A549 (cell line): Measurements from ENCODE around the gene PPP1R7. TPM values are rescaled to one million over a fixed set of nuclear protein-coding genes. Genes with fewer than 3 reads are reported as not detected.

ENCODE experiments used
- ATAC-seq, 2 experiments: fragments of 200-7000 bp in 1 of 2; fragments of >200 bp in 1 of 2; cut with Nextera tagmentation in 1 of 2; cut with Tn5 transposase in 1 of 2; 3 replicates each; pipeline versions ENCODE4 v1.8.0 to v1.9.1; 2018 to 2020; ENCODE audit warnings: mild to moderate bottlenecking in 1 of 2, moderate library complexity in 1 of 2
- CTCF ChIA-PET: fragments of 300-600 bp; sonication (Branson Sonifier 250); formaldehyde crosslinking; extraction: SDS; loops from one replicate; lab custom pipeline; 2021; ENCODE audit warnings: antibody characterized with exemption, inconsistent platforms; lab: Yijun Ruan, JAX
- POLR2A ChIA-PET: fragments of 350-600 bp; formaldehyde crosslinking; extraction: SDS; loops from one replicate; lab custom pipeline; 2021; ENCODE audit warnings: antibody characterized with exemption, inconsistent platforms; lab: Yijun Ruan, JAX
- DNase-seq, 2 experiments: peaks; one replicate each; pipeline versions ENCODE4 v3.0.0 to v3.0.0-alpha.2; 2011 to 2016; ENCODE audit warnings: low read depth in 1 of 2, low spot score in 1 of 2
- FAIRE-seq: peaks from 2 replicates; lab custom pipeline; 2011; peaks lifted over from hg19 to GRCh38; lab: Jason Lieb, UNC
- H3K27ac ChIP-seq, 2 experiments: fragments of >200 bp; sonication (Bioruptor Twin); formaldehyde crosslinking; 3 replicates each; pipeline ENCODE4 v1.5.1; 2016 to 2017
- H3K4me1 ChIP-seq: fragments of >200 bp; sonication (Bioruptor Twin); formaldehyde crosslinking; 3 replicates; pipeline ENCODE4 v1.6.1; 2016
- H3K4me2 ChIP-seq: fragments of >200 bp; sonication (Bioruptor Twin); formaldehyde crosslinking; 3 replicates; pipeline ENCODE4 v1.6.1; 2016
- H3K4me3 ChIP-seq: fragments of >200 bp; sonication (Bioruptor Twin); formaldehyde crosslinking; 3 replicates; pipeline ENCODE4 v1.5.1; 2016
- H3K9me3 ChIP-seq: fragments of >200 bp; sonication (Bioruptor Twin); formaldehyde crosslinking; 3 replicates; pipeline ENCODE4 v1.6.1; 2016
- CBX2 ChIP-seq: fragments of 200-600 bp; sonication (generic); IDR thresholded peaks from 2 replicates; pipeline ENCODE4 v1.6.1; 2016; ENCODE audit warnings: low read depth, mild to moderate bottlenecking, borderline replicate concordance
- CTCF ChIP-seq: fragments of >200 bp; sonication (Bioruptor Twin); formaldehyde crosslinking; IDR thresholded peaks from 3 replicates; pipeline ENCODE4 v1.5.1; 2016
- EHF ChIP-seq: fragments of 250-450 bp; sonication (Bioruptor Pico); IDR thresholded peaks from 2 replicates; pipeline ENCODE4 v1.5.0; 2020; ENCODE audit warnings: mild to moderate bottlenecking
- EHMT2 ChIP-seq: fragments of 200-600 bp; sonication (generic); IDR thresholded peaks from 2 replicates; pipeline ENCODE4 v1.6.1; 2016; ENCODE audit warnings: antibody characterized with exemption, low read depth, mild to moderate bottlenecking, moderate library complexity
- EP300 ChIP-seq, 2 experiments: fragments of >200 bp; sonication (Bioruptor Twin); formaldehyde crosslinking; IDR thresholded peaks; 2 replicates in 1 of 2; 3 replicates in 1 of 2; pipeline ENCODE4 v1.6.1; 2016 to 2017
- FOXS1 ChIP-seq: fragments of 250-450 bp; sonication (Bioruptor Pico); IDR thresholded peaks from 2 replicates; pipeline ENCODE4 v1.5.0; 2020; ENCODE audit warnings: mild to moderate bottlenecking, moderate library complexity
- HDAC2 ChIP-seq: fragments of 200-600 bp; sonication (generic); IDR thresholded peaks from 2 replicates; pipeline ENCODE4 v1.6.1; 2016
- HES2 ChIP-seq: fragments of >200 bp; sonication (Bioruptor Twin); formaldehyde crosslinking; IDR thresholded peaks from 2 replicates; pipeline ENCODE4 v1.6.1; 2016
- HOXB5 ChIP-seq: fragments of 250-450 bp; sonication (Bioruptor Pico); IDR thresholded peaks from 2 replicates; pipeline ENCODE4 v1.5.0; 2020; ENCODE audit warnings: mild to moderate bottlenecking, moderate library complexity
- KDM5A ChIP-seq: fragments of 200-600 bp; sonication (generic); IDR thresholded peaks from 2 replicates; pipeline ENCODE4 v1.6.1; 2016; ENCODE audit warnings: antibody characterized with exemption, mild to moderate bottlenecking
- MAX ChIP-seq: IDR thresholded peaks from 2 replicates; pipeline ENCODE4 v1.6.1; 2012
- MAZ ChIP-seq: fragments of 150-350 bp; IDR thresholded peaks from 2 replicates; pipeline ENCODE4 v1.6.1; 2014; ENCODE audit warnings: antibody characterized with exemption, low read depth, low read length, borderline replicate concordance
- NFE2L2 ChIP-seq: fragments of 150-350 bp; conservative IDR thresholded peaks from 2 replicates; pipeline ENCODE4 v1.6.1; 2014; ENCODE audit warnings: low read length
- PHF8 ChIP-seq: fragments of 200-600 bp; sonication (generic); IDR thresholded peaks from 2 replicates; pipeline ENCODE4 v1.6.1; 2016; ENCODE audit warnings: low read depth, mild to moderate bottlenecking, antibody characterized with exemption, moderate library complexity, borderline replicate concordance
- POLR2A ChIP-seq: IDR thresholded peaks from 2 replicates; pipeline ENCODE4 v1.6.1; 2012; ENCODE audit warnings: mild to moderate bottlenecking, low read length
- POLR2AphosphoS2 ChIP-seq: conservative IDR thresholded peaks from 2 replicates; pipeline ENCODE4 v1.6.1; 2012; ENCODE audit warnings: low read length, improper control_type of control experiment, inconsistent platforms
- RAD21 ChIP-seq, 2 experiments: fragments of >200 bp in 1 of 2; sonication (Bioruptor Twin) in 1 of 2; formaldehyde crosslinking in 1 of 2; IDR thresholded peaks in 1 of 2; conservative IDR thresholded peaks in 1 of 2; 2 replicates in 1 of 2; 3 replicates in 1 of 2; pipeline ENCODE4 v1.6.1; 2012 to 2018; ENCODE audit warnings: inconsistent platforms in 1 of 2
- RARB ChIP-seq: fragments of 250-450 bp; sonication (Bioruptor Pico); IDR thresholded peaks from 2 replicates; pipeline ENCODE4 v1.8.0; 2021; ENCODE audit warnings: mild to moderate bottlenecking, moderate library complexity
- REST ChIP-seq: fragments of 200-600 bp; sonication (generic); IDR thresholded peaks from 2 replicates; pipeline ENCODE4 v1.6.1; 2016; ENCODE audit warnings: antibody characterized with exemption, mild to moderate bottlenecking, moderate library complexity
- SMC3 ChIP-seq: fragments of >200 bp; sonication (Bioruptor Twin); formaldehyde crosslinking; IDR thresholded peaks from 3 replicates; pipeline ENCODE4 v1.6.1; 2018; ENCODE audit warnings: inconsistent platforms
- TFCP2L1 ChIP-seq: fragments of 250-450 bp; sonication (Bioruptor Pico); IDR thresholded peaks from 2 replicates; pipeline ENCODE4 v1.5.0; 2021; ENCODE audit warnings: mild to moderate bottlenecking
- TP53 ChIP-seq: fragments of 250-450 bp; sonication (Bioruptor Pico); IDR thresholded peaks from 2 replicates; pipeline ENCODE4 v1.5.0; 2021; ENCODE audit warnings: mild to moderate bottlenecking, moderate library complexity
- USF2 ChIP-seq: fragments of 450-650 bp; IDR thresholded peaks from 2 replicates; pipeline ENCODE4 v1.6.1; 2014; ENCODE audit warnings: antibody characterized with exemption
- ZC3H11A ChIP-seq: fragments of 450-650 bp; IDR thresholded peaks from 2 replicates; pipeline ENCODE4 v1.6.1; 2014; ENCODE audit warnings: antibody characterized with exemption, mild to moderate bottlenecking
- ZNF302 ChIP-seq: fragments of 250-450 bp; sonication (Bioruptor Pico); IDR thresholded peaks from 2 replicates; pipeline ENCODE4 v1.9.0; 2021; ENCODE audit warnings: inconsistent platforms, mild to moderate bottlenecking, moderate library complexity
- WGBS: methylation state at CpG from one replicate; pipeline ENCODE4 v1.1.6; 2017; ENCODE audit errors: missing lambda C conversion rate; 5-methylcytosine and 5-hydroxymethylcytosine counted together
- polyA plus RNA-seq, 4 experiments: library from polyadenylated mRNA; depleted of rRNA in 3 of 4; stranded (reverse); fragments of >200 nt; fragmentation: RNase III in 1 of 4; extraction: RNeasy Plus Mini Kit Qiagen cat#74134 plus additional on column Dnase treatment in 1 of 4; gene quantifications; 2 replicates in 3 of 4; 3 replicates in 1 of 4; pipeline ENCODE4 v1.2.3, GENCODE V29; 2011 to 2017

PPP1R7 gene
- polyA plus RNA-seq, 2 of the 4 experiments (the other 2 are of a cell fraction) = 76.4 to 124 TPM

GRCh38 chr2:241158546-241158900 lies 8.3 kb downstream of the PPP1R7 start:
- ChIA-PET CTCF (no interaction called here), POLR2A (no interaction called here)
- ATAC-seq (no peak; a peak in 1 of 6 replicates), FAIRE-seq (no peak), DNase-seq (no peak)
- TF ChIP-seq KDM5A (no peak), EP300 (IDR thresholded peaks at IDR 0.05) (no peak), HES2 (no peak), MAZ (no peak), RARB (CRISPR knock-in tag) (no peak), RAD21 (conservative IDR thresholded peaks at IDR 0.05 in 1 of 2, IDR thresholded peaks at IDR 0.05 in 1 of 2) (no peak), USF2 (no peak)
- no peaks in the 10 kb centered on the region for H3K9me3 ChIP-seq
- H3K4me1 ChIP-seq = no peaks in the 10 kb centered on the region
- no peak overlapping the region for H3K4me2 ChIP-seq
- WGBS = 92% methylated on average over 8 of the region's 8 CpGs
- no peak overlapping the region for H3K4me3 ChIP-seq
- H3K27ac ChIP-seq = no peak overlapping the region

- H3K4me1 ChIP-seq = no peaks in the 10 kb centered on the region
- no peak overlapping the region for H3K27ac ChIP-seq
- WGBS = 91% methylated on average over 5 of the region's 5 CpGs
- H3K9me3 ChIP-seq = no peaks in the 10 kb centered on the region
- ChIA-PET CTCF (no interaction called here), POLR2A (no interaction called here)
- H3K4me2 ChIP-seq = no peak overlapping the region
- no peak overlapping the region for H3K4me3 ChIP-seq
- no peak for DNase-seq
- ATAC-seq = no peak
- TF ChIP-seq POLR2A (no peak), TFCP2L1 (CRISPR knock-in tag) (no peak), EHMT2 (no peak), RARB (CRISPR knock-in tag) (no peak)
- no peak for FAIRE-seq
Observed at GRCh38 chr2:241159116-241159515, 8.8 kb downstream of the PPP1R7 start.

GRCh38 chr2:241160318-241160717 lies 10.1 kb downstream of the PPP1R7 start:
- TF ChIP-seq SMC3 (no peak), MAX (no peak)
- FAIRE-seq (no peak), ATAC-seq (no peak), DNase-seq (no peak)
- H3K9me3 ChIP-seq = no peaks in the 10 kb centered on the region
- POLR2A ChIA-PET = no interaction called here
- H3K27ac ChIP-seq = no peak overlapping the region
- H3K4me2 ChIP-seq = no peak overlapping the region
- no peaks in the 10 kb centered on the region for H3K4me1 ChIP-seq
- CTCF ChIA-PET = no interaction called here
- no peak overlapping the region for H3K4me3 ChIP-seq
- WGBS = 91% methylated on average over 7 of the region's 7 CpGs

GRCh38 chr2:241161646-241162281 lies 11.5 kb downstream of the PPP1R7 start:
- ATAC-seq (no peak; a peak in 1 of 6 replicates), DNase-seq (no peak), FAIRE-seq (no peak)
- ChIA-PET POLR2A (no interaction called here), CTCF (no interaction called here)
- Histone ChIP-seq H3K9me3 (no peaks in the 10 kb centered on the region), H3K27ac (no peak overlapping the region), H3K4me1 (no peaks in the 10 kb centered on the region), H3K4me2 (no peak overlapping the region), H3K4me3 (no peak overlapping the region)
- TF ChIP-seq TFCP2L1 (CRISPR knock-in tag) (no peak), MAX (no peak), FOXS1 (CRISPR knock-in tag) (no peak), POLR2AphosphoS2 (no peak), PHF8 (no peak), CBX2 (no peak), HOXB5 (CRISPR knock-in tag) (no peak), EHF (no peak), ZC3H11A (no peak), TP53 (CRISPR knock-in tag) (no peak), NFE2L2 (no peak), ZNF302 (CRISPR knock-in tag) (no peak), CTCF (no peak), HDAC2 (no peak), POLR2A (no peak), REST (no peak)
- 85% methylated on average over 9 of the region's 9 CpGs for WGBS
